GM23338 (cell line): ENCODE data around the gene MGAT2. TPM values are rescaled to one million over a fixed set of nuclear protein-coding genes. Genes with fewer than 3 reads are reported as not detected.
A peak's percentile ranks its signal among the peaks of the same experiment; 100 is the strongest.

Source experiments
- ATAC-seq: fragments of 200-7000 bp; cut with Tn5 transposase; 3 replicates; pipeline ENCODE4 v1.9.1; 2020
- DNase-seq: peaks from one replicate; pipeline ENCODE4 v3.0.0-alpha.2; 2015; ENCODE audit warnings: low spot score
- H2AFZ ChIP-seq: fragments of 200-600 bp; sonication (generic); 2 replicates; pipeline ENCODE4 v1.8.0; 2016; ENCODE audit warnings: antibody characterized with exemption, mild to moderate bottlenecking, moderate library complexity
- H3F3A ChIP-seq: fragments of 200-600 bp; sonication (generic); replicated peaks from 2 replicates; pipeline ENCODE4 v1.8.0; 2017; ENCODE audit warnings: antibody characterized with exemption, mixed run types, low read depth
- H3K27ac ChIP-seq: fragments of 200-600 bp; sonication (generic); 2 replicates; pipeline ENCODE4 v1.6.1; 2016; ENCODE audit warnings: low read depth
- H3K27me3 ChIP-seq: fragments of 200-600 bp; sonication (generic); 2 replicates; pipeline ENCODE4 v1.8.0; 2016; ENCODE audit warnings: mild to moderate bottlenecking, mixed run types, moderate library complexity; ENCODE audit not compliant: insufficient read depth
- H3K36me3 ChIP-seq: fragments of 200-600 bp; sonication (generic); 2 replicates; pipeline ENCODE4 v1.8.0; 2016; ENCODE audit warnings: mild to moderate bottlenecking; ENCODE audit not compliant: insufficient read depth
- H3K4me1 ChIP-seq: fragments of 200-600 bp; sonication (generic); 2 replicates; pipeline ENCODE4 v1.8.0; 2016; ENCODE audit warnings: mild to moderate bottlenecking, moderate library complexity; ENCODE audit not compliant: insufficient read depth
- H3K4me2 ChIP-seq: fragments of 200-600 bp; sonication (generic); 2 replicates; pipeline ENCODE4 v1.7.1; 2017; ENCODE audit warnings: mixed run types
- H3K4me3 ChIP-seq: fragments of 200-600 bp; sonication (generic); 2 replicates; pipeline ENCODE4 v1.6.1; 2016; ENCODE audit warnings: mixed run types
- H3K79me2 ChIP-seq: fragments of 200-600 bp; sonication (generic); replicated peaks from 2 replicates; pipeline ENCODE4 v1.8.0; 2017; ENCODE audit warnings: mild to moderate bottlenecking; ENCODE audit not compliant: insufficient read depth
- H3K9me2 ChIP-seq: fragments of 200-600 bp; sonication (generic); 2 replicates; pipeline ENCODE4 v1.8.0; 2017; ENCODE audit not compliant: insufficient read depth
- H4K20me1 ChIP-seq: fragments of 200-600 bp; sonication (generic); replicated peaks from 2 replicates; pipeline ENCODE4 v1.8.0; 2017; ENCODE audit warnings: mild to moderate bottlenecking; ENCODE audit not compliant: insufficient read depth
- H3K27ac Mint-ChIP-seq: 2 replicates; pipeline ENCODE4 v1.8.0; 2020; ENCODE audit warnings: inconsistent platforms, mild to moderate bottlenecking, moderate library complexity, mixed read lengths
- H3K27me3 Mint-ChIP-seq: 3 replicates; pipeline ENCODE4 v1.8.0; 2022; ENCODE audit warnings: low read depth, mild to moderate bottlenecking, moderate library complexity, mixed read lengths, inconsistent platforms; ENCODE audit not compliant: insufficient read depth, poor library complexity
- H3K36me3 Mint-ChIP-seq: 3 replicates; pipeline ENCODE4 v1.8.0; 2021; ENCODE audit warnings: low read depth, mild to moderate bottlenecking, inconsistent platforms, moderate library complexity, mixed read lengths
- H3K4me1 Mint-ChIP-seq: 3 replicates; pipeline ENCODE4 v1.8.0; 2020; ENCODE audit warnings: mild to moderate bottlenecking, inconsistent platforms, mixed read lengths
- H3K4me3 Mint-ChIP-seq: 3 replicates; pipeline ENCODE4 v1.8.0; 2021; ENCODE audit warnings: moderate library complexity, mild to moderate bottlenecking, inconsistent platforms, mixed read lengths
- H3K9me3 Mint-ChIP-seq: 3 replicates; pipeline ENCODE4 v1.8.0; 2020; ENCODE audit warnings: moderate library complexity, mild to moderate bottlenecking, inconsistent platforms, mixed read lengths
- CREB1 ChIP-seq: fragments of 250-450 bp; sonication (Bioruptor Pico); IDR thresholded peaks from 2 replicates; pipeline ENCODE4 v1.5.0; 2020; ENCODE audit warnings: low read depth, mild to moderate bottlenecking, moderate library complexity
- CTCF ChIP-seq, 2 experiments: fragments of 200-600 bp in 1 of 2; sonication (generic) in 1 of 2; conservative IDR thresholded peaks; 2 replicates each; pipeline versions ENCODE4 v1.5.1 to v1.6.1; 2016 to 2017; ENCODE audit warnings: antibody characterized with exemption in 2 of 2, low read depth in 2 of 2, mild to moderate bottlenecking in 2 of 2, moderate library complexity in 1 of 2
- ETS1 ChIP-seq: IDR thresholded peaks from 2 replicates; pipeline ENCODE4 v1.6.1; 2016; ENCODE audit warnings: antibody characterized with exemption
- EZH2 ChIP-seq: fragments of 200-600 bp; sonication (generic); IDR thresholded peaks from one replicate; pipeline ENCODE4 v1.8.0; 2017; ENCODE audit warnings: antibody characterized with exemption, mild to moderate bottlenecking, low read depth; ENCODE audit not compliant: unreplicated experiment
- JUNB ChIP-seq: IDR thresholded peaks from one replicate; pipeline ENCODE4 v1.6.1; 2016; ENCODE audit warnings: antibody characterized with exemption; ENCODE audit not compliant: unreplicated experiment
- STAT1 ChIP-seq: IDR thresholded peaks from one replicate; pipeline ENCODE4 v1.6.1; 2016; ENCODE audit warnings: antibody characterized with exemption; ENCODE audit not compliant: unreplicated experiment
- ZNF114 ChIP-seq: fragments of 250-450 bp; sonication (Bioruptor Pico); IDR thresholded peaks from 2 replicates; pipeline ENCODE4 v1.5.0; 2020; ENCODE audit warnings: mild to moderate bottlenecking, moderate library complexity
- ZNF331 ChIP-seq: fragments of 250-450 bp; sonication (Bioruptor Pico); IDR thresholded peaks from 2 replicates; pipeline ENCODE4 v1.5.0; 2020; ENCODE audit warnings: low read depth, mild to moderate bottlenecking, moderate library complexity
- ZNF462 ChIP-seq: fragments of 250-450 bp; sonication (Bioruptor Pico); IDR thresholded peaks from 2 replicates; pipeline ENCODE4 v1.5.0; 2020; ENCODE audit warnings: mild to moderate bottlenecking, moderate library complexity
- polyA plus RNA-seq: library from polyadenylated mRNA; unstranded; fragments of >200 nt; fragmentation: Nextera tagmentation; extraction: Ambion mirVana; gene quantifications from 2 replicates; pipeline ENCODE4 v1.2.1, GENCODE V29; 2016
- total RNA-seq: library from RNA; depleted of rRNA; stranded (reverse); fragments of >200 nt; shearing (Covaris generic); gene quantifications from 2 replicates; pipeline ENCODE4 v1.2.3, GENCODE V29; 2014

Gene MGAT2
- total and polyA plus RNA-seq, 2 experiments from 2014 or later = 10.1 to 31.6 TPM

GRCh38 chr14:49574038-49574437 is 46.6 kb upstream of the MGAT2 start:
- H3K27ac ChIP-seq = no peak overlapping the region
- peaks cover 6% of the 10 kb centered on the region; the same call in 2 of the 3 replicates for H3K9me3 Mint-ChIP-seq
- H3K36me3 ChIP-seq = peaks cover 15% of the 10 kb centered on the region
- no peak overlapping the region for H3K4me3 Mint-ChIP-seq
- no peak for ATAC-seq
- peaks cover 5% of the 10 kb centered on the region for H3K79me2 ChIP-seq
- no peak overlapping the region for H3K27ac Mint-ChIP-seq
- H3K36me3 Mint-ChIP-seq = peaks cover 55% of the 10 kb centered on the region
- no peaks in the 10 kb centered on the region for H3K4me1 Mint-ChIP-seq
- TF ChIP-seq EZH2 (no peak), CREB1 (no peak), STAT1 (no peak), ZNF331 (CRISPR knock-in tag) (no peak), JUNB (no peak)
- H3K9me2 ChIP-seq = no peaks in the 10 kb centered on the region
- H3K4me2 ChIP-seq = no peak overlapping the region
- no peak for DNase-seq
- no peaks in the 10 kb centered on the region for H3K4me1 ChIP-seq
- no peak overlapping the region for H2AFZ ChIP-seq
- H3K27me3 ChIP-seq = no peaks in the 10 kb centered on the region
- H4K20me1 ChIP-seq = peaks cover 23% of the 10 kb centered on the region
- H3F3A ChIP-seq = peaks cover 22% of the 10 kb centered on the region
- H3K27me3 Mint-ChIP-seq = peaks cover 6% of the 10 kb centered on the region
- H3K4me3 ChIP-seq = no peak overlapping the region

GRCh38 chr14:49578141-49578540 is 42.5 kb upstream of the MGAT2 start:
- ATAC-seq (no peak), DNase-seq (no peak)
- no peaks in the 10 kb centered on the region for H3K9me3 Mint-ChIP-seq
- Histone ChIP-seq H3K27me3 (no peaks in the 10 kb centered on the region), H3F3A (peaks cover 50% of the 10 kb centered on the region), H4K20me1 (peaks cover 61% of the 10 kb centered on the region), H3K79me2 (peaks cover 45% of the 10 kb centered on the region), H3K4me2 (no peak overlapping the region), H3K36me3 (peaks cover 21% of the 10 kb centered on the region), H3K4me3 (no peak overlapping the region), H3K27ac (peak overlapping the region; percentile 5; the same call in 1 of the 2 replicates), H3K4me1 (peaks cover 4% of the 10 kb centered on the region), H3K9me2 (no peaks in the 10 kb centered on the region), H2AFZ (no peak overlapping the region)
- H3K4me1 Mint-ChIP-seq = peaks cover 13% of the 10 kb centered on the region
- peaks cover 55% of the 10 kb centered on the region for H3K36me3 Mint-ChIP-seq
- peaks cover 18% of the 10 kb centered on the region for H3K27me3 Mint-ChIP-seq
- no peak for TF ChIP-seq CTCF (conservative IDR thresholded peaks at IDR 0.05; ENCODE audit: low read depth in 2 of 2)
- no peak for TF ChIP-seq ZNF462 (CRISPR knock-in tag)
- no peak for TF ChIP-seq JUNB
- no peak for TF ChIP-seq ETS1
- TF ChIP-seq EZH2 = no peak
- no peak for TF ChIP-seq ZNF114 (CRISPR knock-in tag)
- no peak overlapping the region for H3K27ac Mint-ChIP-seq
- no peak overlapping the region for H3K4me3 Mint-ChIP-seq
